B cell (primary cell): ENCODE results near the gene IL20.

Experiments used
- CTCF ChIP-seq: fragments of 200-600 bp; IDR thresholded peaks from one replicate; pipeline ENCODE4 v1.8.0; 2022; ENCODE audit warnings: antibody characterized with exemption, mild to moderate bottlenecking
- EZH2 ChIP-seq: IDR thresholded peaks from 2 replicates; pipeline ENCODE4 v1.6.1; 2012; ENCODE audit warnings: borderline replicate concordance, low read depth, mild to moderate bottlenecking, moderate library complexity, low read length; ENCODE audit not compliant: insufficient read depth, poor library complexity, severe bottlenecking

GRCh38 chr1:206915030-206915735 is 49.8 kb downstream of the IL20 start:
- TF ChIP-seq CTCF (no peak), EZH2 (no peak)
